Astrocyte of the spinal cord (primary cell): Measurements from ENCODE around the gene RABGAP1L.
"Not testable (repeated sequence)": the region's sequence is repeated elsewhere in the genome, so short reads cannot be mapped to it uniquely, and the experiment has no call there.

ENCODE experiments used
- DNase-seq: peaks from one replicate; pipeline ENCODE4 v3.0.0; 2011; ENCODE audit warnings: low read depth, low spot score
- H3K4me3 ChIP-seq: 2 replicates; pipeline ENCODE4 v1.5.1; 2011; ENCODE audit warnings: low read depth, mild to moderate bottlenecking, low read length, moderate library complexity
- in situ Hi-C: cut with HindIII; loops from 2 replicates; pipeline ENCODE4 v1.10.0; 2017; ENCODE audit warnings: low sequenced_read_pairs
- TF ChIP-seq, protein P1 (sequence below): IDR thresholded peaks from 2 replicates; pipeline ENCODE4 v1.5.1; 2012; ENCODE audit warnings: low read depth, mild to moderate bottlenecking, low read length, inconsistent platforms

Gene RABGAP1L

GRCh38 chr1:174297351-174297750 is 138.0 kb downstream of the RABGAP1L start:
- in situ Hi-C loops = no loop called here
- no peak for DNase-seq
- no peak overlapping the region for H3K4me3 ChIP-seq
- TF ChIP-seq, protein P1, sequence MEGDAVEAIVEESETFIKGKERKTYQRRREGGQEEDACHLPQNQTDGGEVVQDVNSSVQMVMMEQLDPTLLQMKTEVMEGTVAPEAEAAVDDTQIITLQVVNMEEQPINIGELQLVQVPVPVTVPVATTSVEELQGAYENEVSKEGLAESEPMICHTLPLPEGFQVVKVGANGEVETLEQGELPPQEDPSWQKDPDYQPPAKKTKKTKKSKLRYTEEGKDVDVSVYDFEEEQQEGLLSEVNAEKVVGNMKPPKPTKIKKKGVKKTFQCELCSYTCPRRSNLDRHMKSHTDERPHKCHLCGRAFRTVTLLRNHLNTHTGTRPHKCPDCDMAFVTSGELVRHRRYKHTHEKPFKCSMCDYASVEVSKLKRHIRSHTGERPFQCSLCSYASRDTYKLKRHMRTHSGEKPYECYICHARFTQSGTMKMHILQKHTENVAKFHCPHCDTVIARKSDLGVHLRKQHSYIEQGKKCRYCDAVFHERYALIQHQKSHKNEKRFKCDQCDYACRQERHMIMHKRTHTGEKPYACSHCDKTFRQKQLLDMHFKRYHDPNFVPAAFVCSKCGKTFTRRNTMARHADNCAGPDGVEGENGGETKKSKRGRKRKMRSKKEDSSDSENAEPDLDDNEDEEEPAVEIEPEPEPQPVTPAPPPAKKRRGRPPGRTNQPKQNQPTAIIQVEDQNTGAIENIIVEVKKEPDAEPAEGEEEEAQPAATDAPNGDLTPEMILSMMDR = no peak

GRCh38 chr1:174301295-174302077 is 142.2 kb downstream of the RABGAP1L start:
- no peak for DNase-seq
- no peak overlapping the region for H3K4me3 ChIP-seq
- in situ Hi-C loops = no loop called here
- TF ChIP-seq, protein P1 = no peak

- in situ Hi-C loops = no loop called here
- H3K4me3 ChIP-seq = no peak overlapping the region
- no peak for DNase-seq
- TF ChIP-seq, protein P1 = no peak
Observed at GRCh38 chr1:174308604-174309003, 149.3 kb downstream of the RABGAP1L start.

DNA sequence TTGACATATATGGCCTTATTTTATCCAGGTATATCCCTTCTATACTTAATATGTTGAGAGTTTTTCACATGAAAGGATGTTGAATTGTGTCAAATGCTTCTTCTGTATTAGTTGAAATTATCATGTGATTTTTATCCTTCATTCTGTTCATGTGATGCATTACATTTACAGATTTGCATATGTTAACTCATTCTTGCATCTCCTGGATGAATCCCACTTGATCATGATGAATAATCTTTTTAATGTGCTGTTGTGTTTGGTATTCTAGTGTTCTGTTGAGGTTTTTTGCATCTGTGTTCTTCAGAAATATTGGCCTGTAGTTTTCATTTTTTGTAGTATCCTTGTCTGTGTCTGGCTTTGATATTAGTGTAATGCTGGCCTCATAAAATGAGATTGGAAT is 150.2 kb downstream of the RABGAP1L start:
- TF ChIP-seq, protein P1 = no peak
- H3K4me3 ChIP-seq = no peak overlapping the region
- in situ Hi-C loops = no loop called here
- DNase-seq = no peak

DNA sequence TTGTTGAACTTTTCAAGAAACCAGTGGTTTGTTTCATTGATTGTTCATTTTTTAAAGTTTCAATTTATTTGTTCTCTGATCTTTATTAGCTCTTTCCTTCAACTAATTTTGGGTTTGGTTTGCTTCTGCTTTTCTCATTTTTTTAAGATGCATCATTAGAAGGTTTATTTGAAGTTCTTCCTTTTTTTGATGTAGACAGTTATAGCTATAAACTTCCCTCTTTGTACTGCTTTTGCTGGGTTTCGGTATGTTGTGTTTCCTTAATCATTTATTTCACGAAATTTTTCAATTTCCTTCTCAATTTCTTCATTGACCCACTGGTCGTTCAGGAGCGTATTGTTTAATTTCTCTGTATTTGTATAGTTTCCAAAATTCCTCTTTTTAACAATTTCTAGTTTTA is 155.1 kb downstream of the RABGAP1L start:
- H3K4me3 ChIP-seq = no peak overlapping the region
- no peak for DNase-seq
- TF ChIP-seq, protein P1 = no peak
- in situ Hi-C loops = no loop called here

DNA sequence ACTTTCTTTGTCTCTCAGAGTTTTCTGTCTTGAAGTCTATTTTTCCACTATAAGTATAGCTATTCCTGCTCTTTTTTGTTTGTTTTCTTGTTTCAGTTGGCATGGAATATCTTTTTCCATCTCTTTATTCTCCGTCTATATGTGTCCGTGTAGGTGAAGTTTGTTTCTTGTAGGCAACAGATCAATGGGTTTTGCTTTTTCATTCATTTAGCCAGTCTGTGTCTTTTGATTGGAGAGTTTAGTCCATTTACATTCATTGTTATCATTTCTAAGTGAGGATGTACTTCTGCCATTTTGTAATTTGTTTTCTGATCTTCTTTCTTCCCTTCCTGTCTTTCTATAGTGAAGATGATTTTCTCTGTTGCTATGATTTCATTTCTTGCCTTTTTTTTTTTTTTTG is 155.9 kb downstream of the RABGAP1L start:
- no peak overlapping the region for H3K4me3 ChIP-seq
- TF ChIP-seq, protein P1 = no peak
- no peak for DNase-seq
- in situ Hi-C loops = no loop called here

DNA sequence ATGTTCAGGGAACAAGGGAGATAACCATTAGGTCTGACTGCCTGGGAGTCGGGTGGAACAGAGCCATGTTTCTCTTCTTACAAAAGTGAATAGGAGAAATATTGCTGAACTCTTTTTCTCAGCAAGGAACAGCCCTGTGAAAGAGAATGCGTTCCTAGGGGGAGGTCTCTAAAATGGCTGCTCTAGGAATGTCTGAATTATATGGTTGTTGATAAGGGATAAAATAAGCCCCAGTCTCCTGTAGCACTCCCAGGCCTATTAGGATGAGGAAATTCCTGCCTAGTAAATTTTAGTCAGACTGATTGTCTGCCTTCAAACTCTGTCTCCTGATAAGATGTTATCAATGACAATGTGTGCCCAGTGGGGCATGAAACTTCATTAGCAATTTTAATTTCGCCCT is 161.6 kb downstream of the RABGAP1L start:
- DNase-seq, in situ Hi-C loops, H3K4me3 ChIP-seq: not testable (repeated sequence)
